SH-SY5Y (cell line): ENCODE results near the gene RNASE1.

ENCODE experiments used
- GATA2 ChIP-seq: IDR thresholded peaks from 2 replicates; pipeline ENCODE4 v1.6.1; 2011; ENCODE audit warnings: mild to moderate bottlenecking, low read depth, low read length
- GATA3 ChIP-seq: IDR thresholded peaks from 2 replicates; pipeline ENCODE4 v1.6.1; 2011; ENCODE audit warnings: low read depth, mild to moderate bottlenecking, low read length, moderate library complexity

DNA sequence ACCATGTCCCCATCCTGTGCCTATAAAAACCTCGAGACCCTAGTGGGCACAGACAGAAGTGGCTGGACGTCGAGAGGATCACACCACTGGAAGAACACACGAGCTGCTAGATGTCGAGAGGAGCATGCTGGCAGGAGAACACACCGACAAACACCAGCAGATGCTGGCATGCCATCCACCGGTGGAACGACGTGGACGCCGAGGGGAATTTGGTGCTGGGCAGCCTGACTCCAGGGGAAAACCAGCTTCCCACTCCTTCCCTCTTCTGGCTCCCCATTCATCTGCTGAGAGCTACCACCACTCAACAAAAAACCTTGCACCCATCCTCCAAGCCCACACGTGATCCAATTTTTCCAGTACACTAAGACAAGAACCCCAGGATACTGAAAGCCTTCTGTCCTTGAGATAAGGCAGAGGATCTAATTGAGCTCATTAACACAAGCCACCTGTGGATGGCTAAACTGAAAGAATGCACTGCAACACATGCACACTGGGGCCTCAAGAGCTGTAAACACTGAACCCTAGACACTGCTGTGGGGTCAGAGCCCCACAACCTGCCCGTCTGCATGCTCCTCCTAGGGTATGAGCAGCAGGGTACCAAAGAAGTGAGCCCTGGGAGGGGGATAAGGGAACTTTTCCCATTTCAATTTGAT, 12.1 kb downstream of the RNASE1 start:
- TF ChIP-seq GATA3, result no peak
- TF ChIP-seq GATA2, result no peak
